GM18907 (cell line): ENCODE results near the gene G2E3.

Source experiments
- ATAC-seq: cut with Tn5 transposase; IDR thresholded peaks from one replicate; pipeline ENCODE4 v1.9.1; 2021; ENCODE audit warnings: mild to moderate bottlenecking, moderate library complexity; ENCODE audit not compliant: unreplicated experiment

The G2E3 gene

DNA sequence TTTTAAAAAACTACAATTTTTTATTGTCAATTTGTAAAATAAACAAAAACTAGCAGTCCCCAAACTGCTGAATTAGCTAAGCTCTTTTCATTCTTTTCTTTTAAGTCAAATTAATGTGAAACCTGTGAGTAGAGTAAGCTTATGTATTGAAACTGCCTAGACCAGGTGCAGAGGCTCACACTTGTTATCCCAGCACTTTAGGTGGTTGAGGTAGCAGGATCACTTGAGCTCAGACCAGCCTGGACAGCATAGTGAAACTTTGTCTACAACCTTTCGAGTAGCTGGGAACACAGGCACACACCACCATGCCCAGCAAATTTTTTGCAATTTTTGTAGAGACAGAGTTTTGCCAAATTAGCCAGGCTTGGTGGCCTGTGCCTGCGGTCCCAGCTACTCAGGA lies 89.5 kb downstream of the G2E3 start:
- peak; percentile 55 for ATAC-seq

DNA sequence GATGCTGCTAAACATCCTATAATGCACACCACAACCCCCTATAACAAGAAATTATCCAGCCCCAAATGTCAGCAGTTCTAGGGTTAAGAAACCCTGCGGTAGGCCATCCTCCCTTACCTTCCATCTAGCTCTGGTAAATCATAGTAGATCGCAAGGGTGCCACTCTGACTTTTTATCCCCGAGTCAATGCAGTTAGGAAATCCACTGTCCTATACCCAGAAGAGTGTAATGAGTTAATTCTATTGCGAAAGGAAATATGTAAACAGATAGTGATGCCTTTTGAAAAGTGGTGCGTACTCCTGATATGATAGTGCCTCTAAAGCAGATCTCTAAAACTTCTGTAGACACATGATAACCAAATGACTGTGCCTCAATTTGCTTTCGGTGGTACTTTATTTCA lies 93.0 kb downstream of the G2E3 start:
- ATAC-seq, result no peak

DNA sequence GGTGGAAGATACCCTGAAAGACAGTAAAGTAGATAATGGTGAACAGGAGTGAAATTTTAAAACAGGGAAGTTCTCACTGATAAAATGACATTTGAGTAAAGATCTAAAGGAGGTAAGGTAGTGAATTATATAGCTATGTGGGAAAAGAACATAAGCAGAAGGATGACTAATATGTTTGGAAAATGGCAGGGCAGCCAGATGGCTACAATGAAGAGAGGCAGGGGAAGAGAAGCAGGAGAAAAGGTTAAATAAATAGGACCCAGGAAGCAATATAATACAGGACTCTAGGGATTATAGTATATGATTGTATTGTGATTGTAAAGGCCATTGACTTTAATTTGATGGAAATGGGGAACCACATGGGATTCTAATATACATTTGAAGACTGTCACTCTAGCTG lies 96.2 kb downstream of the G2E3 start:
- no peak for ATAC-seq

DNA sequence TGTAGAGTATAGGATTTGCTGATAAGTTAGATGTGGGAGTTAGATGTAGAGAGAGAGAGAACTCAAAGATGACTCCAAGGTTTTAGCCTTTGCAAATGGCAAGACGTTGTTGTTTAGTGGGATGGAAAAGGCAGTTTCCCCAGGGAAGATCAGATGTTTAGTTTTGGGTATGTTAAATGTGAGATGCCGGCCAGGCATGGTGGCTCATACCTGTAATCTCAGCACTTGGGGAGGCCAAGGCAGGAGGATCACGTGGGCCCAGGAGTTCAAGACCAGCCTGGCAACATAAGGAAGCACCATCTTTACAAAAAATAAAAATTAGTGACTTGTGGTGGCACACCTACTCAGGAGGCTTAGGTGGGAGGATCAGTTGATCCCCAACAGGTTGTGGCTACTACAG lies 96.7 kb downstream of the G2E3 start:
- no peak for ATAC-seq

DNA sequence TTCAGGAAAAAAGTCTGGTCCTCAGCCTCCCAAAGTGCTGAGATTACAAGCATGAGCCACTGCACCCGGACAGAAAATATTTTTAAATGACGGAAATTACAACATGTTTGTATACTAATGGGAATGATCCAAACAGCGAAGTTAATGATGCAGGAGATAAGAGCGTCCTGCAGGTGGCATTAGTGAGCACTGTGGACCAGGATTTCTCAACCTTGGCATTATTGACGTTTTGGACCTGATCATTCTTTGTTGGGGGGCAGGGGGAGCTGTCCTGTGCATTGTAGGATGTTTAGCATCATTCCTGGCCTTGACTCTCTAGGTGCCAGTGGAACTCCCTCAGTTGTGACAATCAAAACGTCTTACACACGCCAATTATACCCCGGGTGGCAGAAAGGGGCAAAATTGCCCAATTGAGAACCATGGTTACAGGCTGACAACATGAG lies 97.3 kb downstream of the G2E3 start:
- ATAC-seq, result no peak

DNA sequence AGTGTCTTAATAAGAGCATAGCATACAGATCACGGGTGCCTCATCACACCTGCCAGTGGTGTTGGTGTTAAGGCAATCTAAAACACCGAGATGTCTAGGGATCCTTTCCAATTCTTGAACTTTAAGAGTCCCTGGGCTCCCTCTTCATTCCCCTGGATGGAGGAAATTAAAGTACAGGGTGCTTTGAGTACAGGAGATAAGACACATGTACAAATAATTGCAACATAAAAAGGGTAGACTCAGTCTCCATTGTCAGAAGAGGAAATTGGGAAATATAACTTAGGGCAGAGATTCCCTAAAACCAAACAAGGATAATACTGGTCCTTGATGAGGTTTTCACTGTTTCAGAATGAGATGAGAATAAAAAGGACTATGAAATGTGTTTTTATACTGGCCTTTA lies 98.1 kb downstream of the G2E3 start:
- no peak for ATAC-seq

DNA sequence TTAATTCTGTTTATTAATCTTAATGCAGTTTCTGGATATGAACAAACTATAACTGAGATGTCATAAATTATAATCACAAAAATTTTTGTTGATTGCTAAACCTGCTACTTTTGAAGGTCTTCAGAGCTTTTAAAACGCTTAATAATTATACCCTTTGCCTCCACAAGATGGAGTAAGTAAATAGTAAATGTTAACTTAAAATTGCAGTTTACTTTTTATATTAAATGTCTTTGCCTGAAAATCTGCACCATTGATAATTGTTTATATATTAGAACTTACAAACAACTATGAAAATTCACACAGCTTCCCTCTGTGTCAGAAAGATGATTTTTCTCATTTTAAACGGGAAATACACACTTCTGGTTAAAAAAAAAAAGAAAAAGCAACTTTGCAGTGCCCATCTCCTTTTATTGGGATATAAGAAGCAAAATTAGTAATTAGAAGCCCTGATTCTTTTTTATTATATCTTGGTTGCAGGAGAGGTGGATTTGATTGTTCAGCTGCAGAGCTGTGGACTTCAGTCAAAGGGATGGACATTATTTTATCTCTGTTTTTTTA lies 98.7 kb downstream of the G2E3 start:
- no peak for ATAC-seq

DNA sequence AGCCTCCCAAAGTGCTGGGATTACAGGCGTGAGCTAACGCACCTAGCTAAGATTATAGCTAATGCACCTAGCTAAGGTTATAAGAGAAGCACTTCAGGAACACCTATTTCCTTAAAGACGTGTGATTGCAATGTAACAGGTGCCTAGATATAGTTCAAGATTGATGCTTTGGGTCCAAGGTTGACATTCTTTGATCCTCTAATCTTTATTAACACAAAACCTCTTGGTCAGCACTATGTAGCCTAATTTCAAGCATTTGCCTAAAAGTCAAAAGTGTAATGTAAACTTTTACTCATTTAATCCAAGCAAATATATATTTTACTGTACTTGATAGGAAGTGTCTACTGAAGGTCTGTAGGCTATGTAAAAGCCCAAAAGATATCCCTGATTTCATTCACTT lies 99.7 kb downstream of the G2E3 start:
- no peak for ATAC-seq

DNA sequence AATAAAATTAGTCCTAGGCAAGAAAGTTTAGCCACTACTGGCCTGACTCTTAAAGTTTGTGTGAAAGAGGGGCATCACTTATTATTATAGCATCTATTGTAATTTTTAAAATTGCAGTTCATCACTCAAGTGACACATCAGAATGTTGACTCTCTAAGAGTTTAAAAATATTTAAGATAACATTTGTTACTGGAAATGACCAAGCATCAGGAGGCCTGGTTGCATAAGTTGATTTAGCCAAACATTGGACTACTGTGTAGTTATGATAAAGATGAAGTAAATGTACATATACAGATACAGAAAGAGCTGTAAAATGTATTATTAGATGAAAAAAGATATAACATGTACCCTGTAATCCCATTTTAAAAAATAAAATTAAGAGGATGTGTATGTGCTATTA lies 110.6 kb downstream of the G2E3 start:
- no peak for ATAC-seq
